ENCODE measurements around the gene RGS5. TPM values are rescaled to one million over a fixed set of nuclear protein-coding genes. Genes with fewer than 3 reads are reported as not detected.

Gene RGS5
- total RNA-seq, 1 experiment from 2014 or later: 4.6 TPM

DNA sequence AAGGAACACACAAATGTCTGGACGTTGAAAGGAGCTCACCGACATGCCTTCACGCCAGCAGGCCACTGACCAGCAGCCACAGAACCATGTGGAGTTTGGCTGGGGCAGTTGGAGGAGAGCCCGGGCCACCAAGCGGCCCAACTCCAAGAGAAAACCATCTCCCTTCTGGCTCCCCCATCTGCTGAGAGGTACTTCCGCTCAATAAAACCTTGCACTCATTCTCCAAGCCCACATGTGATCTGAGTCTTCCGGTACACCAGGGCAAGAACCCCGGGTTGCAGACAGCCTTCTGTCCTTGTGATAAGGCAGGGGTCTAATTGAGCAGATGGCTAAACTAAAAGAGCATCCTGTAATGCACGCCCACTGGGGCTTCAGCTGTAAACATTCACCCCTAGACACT is 109.1 kb downstream of the RGS5 start:
- CTCF ChIA-PET: no interaction called here

More for the DNA sequence above, 109.1 kb downstream of the RGS5 start:
- Histone ChIP-seq H3K27me3 (ENCODE audit: insufficient read depth, low read length) (no peaks in the 10 kb centered on the region), H3K9me2 (ENCODE audit: insufficient read depth) (no peaks in the 10 kb centered on the region), H4K20me1 (ENCODE audit: insufficient read depth) (no peaks in the 10 kb centered on the region), H2AFZ (ENCODE audit: low read depth, low read length, poor library complexity, severe bottlenecking) (no peak overlapping the region), H3K9ac (ENCODE audit: low read length) (no peak overlapping the region), H3K79me2 (ENCODE audit: insufficient read depth, low read length) (no peaks in the 10 kb centered on the region), H3K4me3 (replicated peaks in 1 of 2; ENCODE audit: low read depth in 1 of 2, low read length in 2 of 2) (no peak overlapping the region), H3K4me2 (ENCODE audit: low read length) (no peak overlapping the region), H3K4me1 (ENCODE audit: control insufficient read depth in 1 of 2, insufficient read depth in 2 of 2, low read length in 2 of 2) (no peaks in the 10 kb centered on the region), H3K9me3 (ENCODE audit: control insufficient read depth in 1 of 2, insufficient read depth in 1 of 2, low read depth in 1 of 2, low read length in 2 of 2) (no peaks in the 10 kb centered on the region), H3K36me3 (ENCODE audit: control insufficient read depth in 1 of 2, insufficient read depth in 2 of 2, low read length in 2 of 2) (no peaks in the 10 kb centered on the region), H3K27ac (ENCODE audit: low read depth, low read length) (no peak overlapping the region)
- intact Hi-C loops (cut with micrococcal nuclease): no loop called here
- BruUV-seq (replicated peaks): no TSS peak
- RAD21 ChIA-PET (ENCODE audit: low non-redundant PET in 1 of 2, low total read pairs in 2 of 2, uncharacterized antibody in 2 of 2, unreplicated experiment in 2 of 2): no interaction called here
- POLR2A ChIA-PET: no interaction called here
- DNase-seq (ENCODE audit: low read depth, low spot score): no peak
- TF ChIP-seq SIN3A (IDR thresholded peaks at IDR 0.05; ENCODE audit: low read depth): no peak
- TF ChIP-seq EZH2 (IDR thresholded peaks at IDR 0.05): no peak
- TF ChIP-seq CTCF (IDR thresholded peaks at IDR 0.05 in 2 of 3, conservative IDR thresholded peaks at IDR 0.05 in 1 of 3; ENCODE audit: borderline replicate concordance in 1 of 3, insufficient read depth in 1 of 3, low read depth in 2 of 3, low read length in 2 of 3): no peak
- no peak for TF ChIP-seq POLR2A (IDR thresholded peaks at IDR 0.05; ENCODE audit: borderline replicate concordance, extremely low read depth, insufficient read depth, insufficient read length)
- TF ChIP-seq YY1 (IDR thresholded peaks at IDR 0.05; ENCODE audit: extremely low read depth, insufficient replicate concordance, low read depth, low read length): no peak
- no peak for TF ChIP-seq EZH2phosphoT487 (IDR thresholded peaks at IDR 0.05; ENCODE audit: borderline replicate concordance)
- no peak for TF ChIP-seq SRF (IDR thresholded peaks at IDR 0.05; ENCODE audit: low read depth)
- no peak for TF ChIP-seq FOSL1 (IDR thresholded peaks at IDR 0.05; ENCODE audit: low read depth)
- no peak for TF ChIP-seq ZNF274 (IDR thresholded peaks at IDR 0.05; ENCODE audit: low read depth, low read length)
- TF ChIP-seq ATF3 (IDR thresholded peaks at IDR 0.05): no peak
- TF ChIP-seq SP1 (IDR thresholded peaks at IDR 0.05; ENCODE audit: low read depth): no peak
- no peak for TF ChIP-seq MAX (IDR thresholded peaks at IDR 0.05)
- TF ChIP-seq, protein P1, sequence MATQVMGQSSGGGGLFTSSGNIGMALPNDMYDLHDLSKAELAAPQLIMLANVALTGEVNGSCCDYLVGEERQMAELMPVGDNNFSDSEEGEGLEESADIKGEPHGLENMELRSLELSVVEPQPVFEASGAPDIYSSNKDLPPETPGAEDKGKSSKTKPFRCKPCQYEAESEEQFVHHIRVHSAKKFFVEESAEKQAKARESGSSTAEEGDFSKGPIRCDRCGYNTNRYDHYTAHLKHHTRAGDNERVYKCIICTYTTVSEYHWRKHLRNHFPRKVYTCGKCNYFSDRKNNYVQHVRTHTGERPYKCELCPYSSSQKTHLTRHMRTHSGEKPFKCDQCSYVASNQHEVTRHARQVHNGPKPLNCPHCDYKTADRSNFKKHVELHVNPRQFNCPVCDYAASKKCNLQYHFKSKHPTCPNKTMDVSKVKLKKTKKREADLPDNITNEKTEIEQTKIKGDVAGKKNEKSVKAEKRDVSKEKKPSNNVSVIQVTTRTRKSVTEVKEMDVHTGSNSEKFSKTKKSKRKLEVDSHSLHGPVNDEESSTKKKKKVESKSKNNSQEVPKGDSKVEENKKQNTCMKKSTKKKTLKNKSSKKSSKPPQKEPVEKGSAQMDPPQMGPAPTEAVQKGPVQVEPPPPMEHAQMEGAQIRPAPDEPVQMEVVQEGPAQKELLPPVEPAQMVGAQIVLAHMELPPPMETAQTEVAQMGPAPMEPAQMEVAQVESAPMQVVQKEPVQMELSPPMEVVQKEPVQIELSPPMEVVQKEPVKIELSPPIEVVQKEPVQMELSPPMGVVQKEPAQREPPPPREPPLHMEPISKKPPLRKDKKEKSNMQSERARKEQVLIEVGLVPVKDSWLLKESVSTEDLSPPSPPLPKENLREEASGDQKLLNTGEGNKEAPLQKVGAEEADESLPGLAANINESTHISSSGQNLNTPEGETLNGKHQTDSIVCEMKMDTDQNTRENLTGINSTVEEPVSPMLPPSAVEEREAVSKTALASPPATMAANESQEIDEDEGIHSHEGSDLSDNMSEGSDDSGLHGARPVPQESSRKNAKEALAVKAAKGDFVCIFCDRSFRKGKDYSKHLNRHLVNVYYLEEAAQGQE (IDR thresholded peaks at IDR 0.05; ENCODE audit: low read depth): no peak
- no peak for TF ChIP-seq JUND (IDR thresholded peaks at IDR 0.05)
- no peak for TF ChIP-seq TCF7L2 (IDR thresholded peaks at IDR 0.05; ENCODE audit: borderline replicate concordance, extremely low read depth, insufficient read depth, insufficient read length)
- TF ChIP-seq RAD21 (IDR thresholded peaks at IDR 0.05; ENCODE audit: low read depth): no peak
- TF ChIP-seq POLR2AphosphoS5 (IDR thresholded peaks at IDR 0.05; ENCODE audit: low read depth, low read length): no peak
- no peak for ATAC-seq

Data from HCT116 (cell line).